Panc1 (cell line): ENCODE measurements around the gene GRID1. TPM values are rescaled to one million over a fixed set of nuclear protein-coding genes. Genes with fewer than 3 reads are reported as not detected.

Experiments
- ATAC-seq: fragments of 200-7000 bp; cut with Tn5 transposase; 2 replicates; pipeline ENCODE4 v1.9.1; 2020; ENCODE audit warnings: mild to moderate bottlenecking, moderate library complexity
- BruUV-seq: library from RNA; stranded (reverse); fragments of 400-500 nt; replicated peaks from 2 replicates; lab custom pipeline; 2021; lab: Mats Ljungman, UMichigan
- CTCF ChIA-PET: fragments of 300-600 bp; sonication (Branson Sonifier 250); formaldehyde crosslinking; loops from one replicate; lab custom pipeline; 2022; ENCODE audit warnings: antibody characterized with exemption; lab: Charles Lee
- POLR2A ChIA-PET: fragments of 300-600 bp; sonication (Branson Sonifier 250); formaldehyde crosslinking; loops from one replicate; lab custom pipeline; 2022; ENCODE audit warnings: antibody characterized with exemption; lab: Charles Lee
- DNase-seq: peaks from one replicate; pipeline ENCODE4 v3.0.0-alpha.2; 2010; ENCODE audit warnings: low read depth, low spot score
- H3K27ac ChIP-seq: 2 replicates; pipeline ENCODE4 v1.5.1; 2011; ENCODE audit warnings: mild to moderate bottlenecking, low read length, inconsistent platforms
- H3K27me3 ChIP-seq: fragments of 200-500 bp; sonication (Bioruptor generic); 2 replicates; pipeline ENCODE4 v1.6.0; 2014; ENCODE audit warnings: low read length, inconsistent platforms; ENCODE audit not compliant: control insufficient read depth, insufficient read depth
- H3K36me3 ChIP-seq: fragments of 200-500 bp; sonication (Bioruptor generic); 2 replicates; pipeline ENCODE4 v1.5.1; 2014; ENCODE audit warnings: inconsistent platforms, mild to moderate bottlenecking, low read length, moderate library complexity; ENCODE audit not compliant: control insufficient read depth, insufficient read depth
- H3K4me1 ChIP-seq: 2 replicates; pipeline ENCODE4 v1.5.1; 2011; ENCODE audit warnings: inconsistent platforms, mild to moderate bottlenecking, low read length, moderate library complexity; ENCODE audit not compliant: control insufficient read depth, insufficient read depth
- H3K4me3 ChIP-seq, 2 experiments: 2 replicates each; pipeline ENCODE4 v1.5.1; 2011 to 2012; ENCODE audit warnings: low read depth in 2 of 2, low read length in 2 of 2, mild to moderate bottlenecking in 2 of 2, inconsistent platforms in 1 of 2, moderate library complexity in 1 of 2
- H3K9me3 ChIP-seq: fragments of 200-500 bp; sonication (Bioruptor generic); 2 replicates; pipeline ENCODE4 v1.5.1; 2014; ENCODE audit warnings: low read depth, mild to moderate bottlenecking, inconsistent platforms, low read length, moderate library complexity; ENCODE audit not compliant: control insufficient read depth, insufficient read depth
- CTCF ChIP-seq: fragments of 450-650 bp; IDR thresholded peaks from 2 replicates; pipeline ENCODE4 v1.5.1; 2017; ENCODE audit warnings: mild to moderate bottlenecking
- POLR2AphosphoS5 ChIP-seq: IDR thresholded peaks from 2 replicates; pipeline ENCODE4 v1.6.1; 2012; ENCODE audit warnings: mild to moderate bottlenecking, low read depth, low read length, moderate library complexity
- REST ChIP-seq, 2 experiments: IDR thresholded peaks; 2 replicates each; pipeline ENCODE4 v1.6.1; 2011 to 2012; ENCODE audit warnings: low read depth in 2 of 2, control low read depth in 1 of 2, low read length in 1 of 2, mild to moderate bottlenecking in 1 of 2, moderate library complexity in 1 of 2; ENCODE audit not compliant: insufficient read depth in 1 of 2
- SIN3A ChIP-seq: IDR thresholded peaks from 2 replicates; pipeline ENCODE4 v1.6.1; 2012; ENCODE audit warnings: low read depth, mild to moderate bottlenecking, low read length, moderate library complexity, borderline replicate concordance; ENCODE audit not compliant: insufficient read depth
- TCF7L2 ChIP-seq: IDR thresholded peaks from 2 replicates; pipeline ENCODE4 v1.6.1; 2011; ENCODE audit warnings: mild to moderate bottlenecking, low read depth, low read length, inconsistent platforms
- in situ Hi-C: cut with HindIII; loops from 2 replicates; pipeline ENCODE4 v1.10.0; 2016; ENCODE audit warnings: low sequenced_read_pairs, low pct_unique_long_range_greater_than_20kb
- intact Hi-C: fragments of 100-400 bp; cut with micrococcal nuclease; formaldehyde crosslinking; loops from one replicate; pipeline ENCODE4 v1.10.0; 2022; ENCODE audit not compliant: unreplicated experiment
- total RNA-seq: library from RNA; stranded (reverse); gene quantifications from one replicate; pipeline ENCODE4 v1.2.1, GENCODE V29; 2021; ENCODE audit not compliant: unreplicated experiment

Gene GRID1
- total RNA-seq, 1 experiment from 2014 or later, result 2.3 TPM

- TF ChIP-seq TCF7L2, result no peak
- no peak for TF ChIP-seq CTCF
- no peak for TF ChIP-seq REST (IDR thresholded peaks at IDR 0.05; ENCODE audit: insufficient read depth in 1 of 2, low read depth in 2 of 2, low read length in 1 of 2)
- TF ChIP-seq SIN3A, result no peak
- no peak for TF ChIP-seq POLR2AphosphoS5
- H3K27ac ChIP-seq, result no peak overlapping the region
- in situ Hi-C loops (no loop called here), intact Hi-C loops (no loop called here)
- no peaks in the 10 kb centered on the region for H3K36me3 ChIP-seq
- no peaks in the 10 kb centered on the region for H3K9me3 ChIP-seq
- peaks cover 2% of the 10 kb centered on the region for H3K27me3 ChIP-seq
- no peak for DNase-seq
- CTCF ChIA-PET, result no interaction called here
- no TSS peak for BruUV-seq
- ATAC-seq, result peak; percentile 51; the same call in 1 of the 2 replicates
- POLR2A ChIA-PET, result no interaction called here
- no peak overlapping the region for H3K4me3 ChIP-seq
- no peaks in the 10 kb centered on the region for H3K4me1 ChIP-seq
Observed at GRCh38 chr10:85986777-85987176, 379.8 kb downstream of the GRID1 start.

DNA sequence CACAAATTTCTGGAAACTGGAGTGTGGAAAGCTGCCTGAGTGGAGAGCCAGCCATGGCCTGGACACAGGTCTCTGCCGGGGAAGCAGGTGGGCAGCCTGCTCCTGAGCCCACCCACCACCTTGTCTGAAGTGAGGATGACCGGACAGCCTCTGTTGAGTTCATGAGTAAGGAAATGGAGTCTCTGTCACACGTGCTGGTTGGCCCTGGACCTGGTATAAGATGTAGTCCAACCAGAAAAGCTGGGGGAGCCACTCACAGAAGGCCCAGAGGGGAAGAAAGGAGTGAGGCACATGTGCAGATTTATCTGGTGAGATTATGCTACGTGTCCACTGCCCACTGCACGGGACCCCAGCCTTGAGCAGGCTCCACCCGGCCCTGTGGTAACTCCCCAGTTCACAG lies 383.5 kb downstream of the GRID1 start:
- in situ Hi-C loops, result no loop called here
- H3K4me1 ChIP-seq, result no peaks in the 10 kb centered on the region
- POLR2A ChIA-PET, result no interaction called here

DNA sequence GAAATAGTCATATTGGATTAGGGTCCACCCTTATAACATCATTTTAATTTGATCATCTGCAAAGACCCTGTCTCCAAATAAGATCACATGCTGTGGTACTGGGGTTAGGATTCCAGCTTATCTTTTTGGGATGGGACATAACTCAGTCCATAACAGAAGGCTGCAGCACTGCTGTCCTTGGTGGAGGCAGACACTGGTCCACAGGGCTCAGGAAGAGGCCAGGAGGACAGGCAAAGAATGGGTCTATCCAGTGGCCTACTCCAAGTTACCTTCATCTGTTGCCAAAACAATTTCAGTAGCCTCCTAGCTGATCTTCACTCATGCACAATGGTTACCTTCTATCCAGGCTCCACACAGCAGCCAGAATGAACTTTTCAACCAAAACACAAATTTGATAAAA lies 387.0 kb downstream of the GRID1 start:
- Histone ChIP-seq H3K4me1 (no peaks in the 10 kb centered on the region), H3K27me3 (no peaks in the 10 kb centered on the region), H3K36me3 (no peaks in the 10 kb centered on the region), H3K27ac (no peak overlapping the region), H3K9me3 (no peaks in the 10 kb centered on the region), H3K4me3 (no peak overlapping the region)
- no TSS peak for BruUV-seq
- intact Hi-C loops, result no loop called here
- ChIA-PET CTCF (no interaction called here), POLR2A (no interaction called here)
- TF ChIP-seq REST (IDR thresholded peaks at IDR 0.05; ENCODE audit: insufficient read depth in 1 of 2, low read depth in 2 of 2, low read length in 1 of 2), result no peak
- TF ChIP-seq TCF7L2, result no peak
- no peak for TF ChIP-seq POLR2AphosphoS5
- TF ChIP-seq SIN3A, result no peak
- TF ChIP-seq CTCF, result no peak
- no peak for DNase-seq
- in situ Hi-C loops, result no loop called here
- ATAC-seq, result no peak

More for the DNA sequence above, 383.5 kb downstream of the GRID1 start:
- BruUV-seq, result no TSS peak
- H3K36me3 ChIP-seq, result no peaks in the 10 kb centered on the region
- intact Hi-C loops, result no loop called here
- H3K27me3 ChIP-seq, result no peaks in the 10 kb centered on the region
- no peak for TF ChIP-seq POLR2AphosphoS5
- ATAC-seq (no peak), DNase-seq (no peak)
- no peak overlapping the region for H3K4me3 ChIP-seq
- H3K27ac ChIP-seq, result no peak overlapping the region
- CTCF ChIA-PET, result no interaction called here
- no peaks in the 10 kb centered on the region for H3K9me3 ChIP-seq
